ENCODE measurements around the gene XRCC5. TPM values are rescaled to one million over a fixed set of nuclear protein-coding genes. Genes with fewer than 3 reads are reported as not detected.

The XRCC5 gene
- total and polyA plus RNA-seq, 2 donors (not counting 3 experiments of a cell fraction or from before 2014, with no cell fraction given): 267 to 319 TPM

DNA sequence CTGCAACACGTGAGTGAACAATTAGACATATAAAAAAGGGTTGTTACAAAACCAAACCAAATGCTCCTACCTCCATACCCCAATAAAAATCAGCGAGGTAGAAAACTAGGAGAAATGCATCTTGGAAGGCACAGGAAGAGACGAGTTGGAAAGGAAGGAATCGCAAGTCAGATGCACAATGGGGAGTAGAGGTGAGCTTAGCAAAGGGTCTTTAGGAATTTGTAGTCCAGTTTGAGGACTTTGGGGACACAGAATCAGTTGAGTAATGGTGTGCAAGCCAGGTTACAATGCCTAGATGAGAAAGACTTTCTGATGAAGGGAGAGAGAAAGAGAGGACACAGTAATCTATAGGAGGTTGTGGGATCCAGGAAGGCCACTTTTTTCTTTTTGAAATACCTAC lies 35.7 kb downstream of the XRCC5 start:
- FAIRE-seq: no peak
- dilution Hi-C loops (cut with MboI; ENCODE audit: extremely low pct_ligation_motif_present, low sequenced_read_pairs) (no loop called here), intact Hi-C loops (cut with micrococcal nuclease) (loop anchor here (5.0 to 10.0 kb wide), 2 partner anchors 267 to 350 kb away; partner anchors contain the start of genes RPL37A and SMARCAL1)
- H3K27me3 ChIP-seq (ENCODE audit: control insufficient read depth in 2 of 2, insufficient read depth in 2 of 2, low read length in 2 of 2): no peaks in the 10 kb centered on the region
- ChIA-PET POLR2A (no interaction called here), CTCF (interaction anchor here (0.6 kb wide), 1 partner anchor 21 kb away, joined by 3 read pairs; no protein-coding TSS in a partner anchor)
- DNase-seq (ENCODE audit: low read depth, low spot score): no peak
- peaks cover 33% of the 10 kb centered on the region for H3K79me2 ChIP-seq (ENCODE audit: control insufficient read depth, insufficient read depth, low read length)
- no peak overlapping the region for H3K4me2 ChIP-seq (ENCODE audit: insufficient read depth, low read length)
- H2AFZ ChIP-seq (ENCODE audit: low read depth, low read length): no peak overlapping the region
- BruUV-seq (replicated peaks): no TSS peak
- H3K9me3 ChIP-seq (replicated peaks; ENCODE audit: control insufficient read depth, insufficient read depth, low read length): no peaks in the 10 kb centered on the region
- no peak for TF ChIP-seq JUN (IDR thresholded peaks at IDR 0.05; ENCODE audit: borderline replicate concordance, insufficient read depth, insufficient read length, low read depth)
- TF ChIP-seq EZH2 (IDR thresholded peaks at IDR 0.05; ENCODE audit: borderline replicate concordance, low read depth, low read length, severe bottlenecking): no peak
- no peak for TF ChIP-seq MYC (IDR thresholded peaks at IDR 0.05; ENCODE audit: low read depth, low read length)
- TF ChIP-seq FOS (IDR thresholded peaks at IDR 0.05; ENCODE audit: borderline replicate concordance, insufficient read depth, low read length): no peak
- TF ChIP-seq, protein P1, sequence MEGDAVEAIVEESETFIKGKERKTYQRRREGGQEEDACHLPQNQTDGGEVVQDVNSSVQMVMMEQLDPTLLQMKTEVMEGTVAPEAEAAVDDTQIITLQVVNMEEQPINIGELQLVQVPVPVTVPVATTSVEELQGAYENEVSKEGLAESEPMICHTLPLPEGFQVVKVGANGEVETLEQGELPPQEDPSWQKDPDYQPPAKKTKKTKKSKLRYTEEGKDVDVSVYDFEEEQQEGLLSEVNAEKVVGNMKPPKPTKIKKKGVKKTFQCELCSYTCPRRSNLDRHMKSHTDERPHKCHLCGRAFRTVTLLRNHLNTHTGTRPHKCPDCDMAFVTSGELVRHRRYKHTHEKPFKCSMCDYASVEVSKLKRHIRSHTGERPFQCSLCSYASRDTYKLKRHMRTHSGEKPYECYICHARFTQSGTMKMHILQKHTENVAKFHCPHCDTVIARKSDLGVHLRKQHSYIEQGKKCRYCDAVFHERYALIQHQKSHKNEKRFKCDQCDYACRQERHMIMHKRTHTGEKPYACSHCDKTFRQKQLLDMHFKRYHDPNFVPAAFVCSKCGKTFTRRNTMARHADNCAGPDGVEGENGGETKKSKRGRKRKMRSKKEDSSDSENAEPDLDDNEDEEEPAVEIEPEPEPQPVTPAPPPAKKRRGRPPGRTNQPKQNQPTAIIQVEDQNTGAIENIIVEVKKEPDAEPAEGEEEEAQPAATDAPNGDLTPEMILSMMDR (IDR thresholded peaks at IDR 0.05; ENCODE audit: extremely low read depth in 1 of 2, insufficient read depth in 1 of 2, low read depth in 1 of 2, low read length in 2 of 2): no peak
- TF ChIP-seq, protein P2, sequence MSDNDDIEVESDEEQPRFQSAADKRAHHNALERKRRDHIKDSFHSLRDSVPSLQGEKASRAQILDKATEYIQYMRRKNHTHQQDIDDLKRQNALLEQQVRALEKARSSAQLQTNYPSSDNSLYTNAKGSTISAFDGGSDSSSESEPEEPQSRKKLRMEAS (IDR thresholded peaks at IDR 0.05; ENCODE audit: insufficient read depth, insufficient read length): no peak
- no peak for TF ChIP-seq POLR2A (IDR thresholded peaks at IDR 0.05; ENCODE audit: low read depth, low read length)
- no peak for TF ChIP-seq POLR2AphosphoS5 (IDR thresholded peaks at IDR 0.05; ENCODE audit: insufficient read depth, low read depth, low read length)
- H3K4me3 ChIP-seq (replicated peaks in 1 of 3; ENCODE audit: insufficient read depth in 1 of 3, low read depth in 1 of 3, low read length in 3 of 3): no peak overlapping the region
- H3K4me1 ChIP-seq (ENCODE audit: control insufficient read depth, extremely low read depth, insufficient read depth, low read length): peaks cover 21% of the 10 kb centered on the region
- H3K27ac ChIP-seq (ENCODE audit: insufficient read depth, low read depth, low read length): no peak overlapping the region
- no peak overlapping the region for H3K9ac ChIP-seq (replicated peaks; ENCODE audit: extremely low read depth, insufficient read depth, low read length)
- H3K9me1 ChIP-seq (replicated peaks; ENCODE audit: control insufficient read depth, extremely low read depth, insufficient read depth, low read length): no peaks in the 10 kb centered on the region
- peaks cover 3% of the 10 kb centered on the region for H4K20me1 ChIP-seq (replicated peaks; ENCODE audit: control insufficient read depth, extremely low read depth, insufficient read depth, low read length)
- peaks cover 34 to 53% of the 10 kb centered on the region in 2 experiments for H3K36me3 ChIP-seq (ENCODE audit: control insufficient read depth in 2 of 2, extremely low read depth in 1 of 2, insufficient read depth in 2 of 2, low read length in 2 of 2)

Data from endothelial cell of umbilical vein (primary cell).